ENCODE results near the gene ADAM12.

DNA sequence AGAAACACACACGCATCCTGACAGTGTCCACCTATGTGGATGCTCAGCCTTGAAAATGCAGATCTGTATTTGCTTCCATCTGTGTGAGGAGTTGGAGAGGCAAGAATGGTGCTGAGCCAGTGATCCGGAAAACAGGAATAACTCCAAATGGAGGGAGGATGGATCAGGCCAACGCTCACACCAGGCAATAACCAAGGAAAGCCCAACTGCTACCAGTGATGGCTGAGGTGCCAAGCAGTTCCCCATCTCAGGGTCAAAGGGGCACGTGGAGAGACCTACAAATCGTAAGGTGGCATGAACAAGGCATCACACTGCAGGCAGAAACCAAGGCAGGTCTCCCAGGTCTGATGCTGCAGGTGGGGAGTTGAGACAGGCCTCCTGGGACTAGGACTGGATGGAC lies 153.6 kb downstream of the ADAM12 start:
- TF ChIP-seq, protein P1, sequence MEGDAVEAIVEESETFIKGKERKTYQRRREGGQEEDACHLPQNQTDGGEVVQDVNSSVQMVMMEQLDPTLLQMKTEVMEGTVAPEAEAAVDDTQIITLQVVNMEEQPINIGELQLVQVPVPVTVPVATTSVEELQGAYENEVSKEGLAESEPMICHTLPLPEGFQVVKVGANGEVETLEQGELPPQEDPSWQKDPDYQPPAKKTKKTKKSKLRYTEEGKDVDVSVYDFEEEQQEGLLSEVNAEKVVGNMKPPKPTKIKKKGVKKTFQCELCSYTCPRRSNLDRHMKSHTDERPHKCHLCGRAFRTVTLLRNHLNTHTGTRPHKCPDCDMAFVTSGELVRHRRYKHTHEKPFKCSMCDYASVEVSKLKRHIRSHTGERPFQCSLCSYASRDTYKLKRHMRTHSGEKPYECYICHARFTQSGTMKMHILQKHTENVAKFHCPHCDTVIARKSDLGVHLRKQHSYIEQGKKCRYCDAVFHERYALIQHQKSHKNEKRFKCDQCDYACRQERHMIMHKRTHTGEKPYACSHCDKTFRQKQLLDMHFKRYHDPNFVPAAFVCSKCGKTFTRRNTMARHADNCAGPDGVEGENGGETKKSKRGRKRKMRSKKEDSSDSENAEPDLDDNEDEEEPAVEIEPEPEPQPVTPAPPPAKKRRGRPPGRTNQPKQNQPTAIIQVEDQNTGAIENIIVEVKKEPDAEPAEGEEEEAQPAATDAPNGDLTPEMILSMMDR (IDR thresholded peaks at IDR 0.05), result no peak
- TF ChIP-seq POLR2A (IDR thresholded peaks at IDR 0.05), result no peak
